Psoas muscle (tissue), 8 donors: ENCODE data around the gene GYS2. TPM values are rescaled to one million over a fixed set of nuclear protein-coding genes. Genes with fewer than 3 reads are reported as not detected.

Source experiments
- ATAC-seq, 4 donors: fragments of 200-7000 bp; cut with Tn5 transposase; one replicate each; pipeline ENCODE4 v1.9.1; 2020; ENCODE audit warnings: moderate library complexity in 3 of 4, mild to moderate bottlenecking in 2 of 4
- DNase-seq, 2 donors: peaks; one replicate each; pipeline ENCODE4 v3.0.0-alpha.2; 2020
- H3K27ac ChIP-seq: fragments of 200-600 bp; one replicate; pipeline ENCODE4 v1.8.0; 2022
- H3K27me3 ChIP-seq, 3 donors: fragments of 200-600 bp in 1 of 3; one replicate each; pipeline versions ENCODE4 v1.6.1 to v1.8.0; 2013 to 2022; ENCODE audit warnings: low read length in 2 of 3, mild to moderate bottlenecking in 2 of 3, moderate library complexity in 1 of 3; ENCODE audit not compliant: insufficient read depth in 3 of 3
- H3K36me3 ChIP-seq, 2 donors: fragments of 200-600 bp in 1 of 2; one replicate each; pipeline versions ENCODE4 v1.6.1 to v1.8.0; 2013 to 2022; ENCODE audit warnings: low read depth in 1 of 2, mild to moderate bottlenecking in 1 of 2, moderate library complexity in 1 of 2; ENCODE audit not compliant: insufficient read depth in 1 of 2
- H3K4me1 ChIP-seq: fragments of 200-600 bp; one replicate; pipeline ENCODE4 v1.8.0; 2022
- H3K4me3 ChIP-seq: fragments of 200-600 bp; one replicate; pipeline ENCODE4 v1.8.0; 2022; ENCODE audit warnings: mild to moderate bottlenecking
- H3K9me3 ChIP-seq: fragments of 200-600 bp; one replicate; pipeline ENCODE4 v1.8.0; 2022
- WGBS, 3 donors: extraction: QIAGEN DNeasy Blood & Tissue Kit; methylation state at CpG; one replicate each; pipeline versions ENCODE4 v1.1.6 to v1.1.7; 2013; 5-methylcytosine and 5-hydroxymethylcytosine counted together
- intact Hi-C, 2 donors: fragments of 100-400 bp; cut with DNase I; formaldehyde crosslinking; loops; one replicate each; pipeline versions ENCODE4 v1.11.0 to v1.14.2; 2022
- polyA plus RNA-seq, 3 donors: library from polyadenylated mRNA; stranded (reverse); fragments of 200-250 nt; gene quantifications; one replicate each; pipeline ENCODE4 v1.2.3, GENCODE V29; 2013
- total RNA-seq, 4 donors: library from RNA; stranded (reverse); fragmentation: NEBNext Ultra II Directional in 2 of 4; extraction: Animal tissue kit (Norgen Biotek cat#: 25700) in 2 of 4; gene quantifications; one replicate each; pipeline versions ENCODE4 v1.2.1 to v1.2.4, GENCODE V29; 2021 to 2023
- TF ChIP-seq, protein P1 (sequence below): fragments of 200-600 bp; IDR thresholded peaks from one replicate; pipeline ENCODE4 v1.8.0; 2022; ENCODE audit warnings: antibody characterized with exemption
- donor health status: healthy with polysubstance abuse.
- donor health status: DM: no; HTN: no; CAD: no; lungs with moderate emphysema.
- donor health status: Bipolar disorder and iron deficiency.
- donor health status: healthy.
- donor health status: DM: yes; HTN: yes; CAD: no.
- donor health status: DM: no; HTN: no; CAD: no.
- donor health status: DM: no; HTN: no; CAD: no.
- donor health status: DM: yes; HTN: yes; CAD: no.

The GYS2 gene
- total and polyA plus RNA-seq, 7 donors, result 0.03 to 0.09 TPM; not detected in 5

GRCh38 chr12:21583587-21583986, 21.1 kb downstream of the GYS2 start:
- Histone ChIP-seq H3K36me3 (no peaks in the 10 kb centered on the region), H3K4me3 (no peak overlapping the region), H3K4me1 (no peaks in the 10 kb centered on the region), H3K27ac (no peak overlapping the region), H3K9me3 (no peaks in the 10 kb centered on the region), H3K27me3 (no peaks in the 10 kb centered on the region)
- no peak for ATAC-seq
- TF ChIP-seq, protein P1, sequence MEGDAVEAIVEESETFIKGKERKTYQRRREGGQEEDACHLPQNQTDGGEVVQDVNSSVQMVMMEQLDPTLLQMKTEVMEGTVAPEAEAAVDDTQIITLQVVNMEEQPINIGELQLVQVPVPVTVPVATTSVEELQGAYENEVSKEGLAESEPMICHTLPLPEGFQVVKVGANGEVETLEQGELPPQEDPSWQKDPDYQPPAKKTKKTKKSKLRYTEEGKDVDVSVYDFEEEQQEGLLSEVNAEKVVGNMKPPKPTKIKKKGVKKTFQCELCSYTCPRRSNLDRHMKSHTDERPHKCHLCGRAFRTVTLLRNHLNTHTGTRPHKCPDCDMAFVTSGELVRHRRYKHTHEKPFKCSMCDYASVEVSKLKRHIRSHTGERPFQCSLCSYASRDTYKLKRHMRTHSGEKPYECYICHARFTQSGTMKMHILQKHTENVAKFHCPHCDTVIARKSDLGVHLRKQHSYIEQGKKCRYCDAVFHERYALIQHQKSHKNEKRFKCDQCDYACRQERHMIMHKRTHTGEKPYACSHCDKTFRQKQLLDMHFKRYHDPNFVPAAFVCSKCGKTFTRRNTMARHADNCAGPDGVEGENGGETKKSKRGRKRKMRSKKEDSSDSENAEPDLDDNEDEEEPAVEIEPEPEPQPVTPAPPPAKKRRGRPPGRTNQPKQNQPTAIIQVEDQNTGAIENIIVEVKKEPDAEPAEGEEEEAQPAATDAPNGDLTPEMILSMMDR, result no peak
- intact Hi-C loops, result no loop called here
- 76 to 84% (median 80%) methylated on average over 4 of the region's 4 CpGs for WGBS, 3 donors
- DNase-seq, result no peak

DNA sequence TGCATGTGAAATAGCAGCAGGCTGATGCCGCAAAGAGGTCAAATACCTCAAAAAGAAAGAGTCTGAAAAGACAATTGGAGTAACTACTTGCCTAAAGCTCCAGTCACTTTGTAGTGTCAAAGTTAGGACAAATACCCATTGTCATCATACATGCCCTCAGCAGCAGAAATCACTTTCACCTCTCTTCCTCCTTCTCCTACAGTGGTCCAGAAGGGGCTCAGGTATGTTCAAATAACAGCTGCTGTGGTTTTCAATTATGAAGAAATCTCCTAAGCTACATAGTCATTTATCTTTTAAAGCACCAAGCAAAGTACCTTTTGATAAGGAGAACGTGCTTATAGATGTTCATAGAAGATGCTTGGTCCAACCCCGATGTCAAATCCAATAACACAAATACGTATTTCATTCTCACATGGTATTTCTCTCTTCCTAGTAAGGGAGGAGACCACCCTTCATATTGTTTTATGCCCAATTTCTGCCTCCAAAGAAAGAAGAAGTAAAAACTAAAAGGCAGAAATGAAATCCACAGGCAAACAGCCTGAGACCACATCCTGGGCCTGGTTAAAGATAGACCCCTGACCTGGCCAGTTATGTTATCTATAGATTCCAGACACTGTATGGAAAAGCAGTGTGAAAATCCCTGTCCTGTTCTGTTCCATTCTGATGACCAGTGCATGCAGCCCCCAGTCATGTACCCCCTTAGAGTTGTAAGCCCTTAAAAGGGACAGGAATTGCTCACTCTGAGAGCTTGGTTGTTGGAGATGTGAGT, 23.7 kb downstream of the GYS2 start:
- no peak for ATAC-seq
- Histone ChIP-seq H3K9me3 (no peaks in the 10 kb centered on the region), H3K4me1 (no peaks in the 10 kb centered on the region), H3K36me3 (no peaks in the 10 kb centered on the region), H3K27me3 (no peaks in the 10 kb centered on the region), H3K27ac (no peak overlapping the region), H3K4me3 (no peak overlapping the region)
- no peak for DNase-seq
- WGBS, 3 donors, result 89 to 96% (median 90%) methylated on average over 4 of the region's 4 CpGs
- intact Hi-C loops, result no loop called here
- TF ChIP-seq, protein P1, result no peak

DNA sequence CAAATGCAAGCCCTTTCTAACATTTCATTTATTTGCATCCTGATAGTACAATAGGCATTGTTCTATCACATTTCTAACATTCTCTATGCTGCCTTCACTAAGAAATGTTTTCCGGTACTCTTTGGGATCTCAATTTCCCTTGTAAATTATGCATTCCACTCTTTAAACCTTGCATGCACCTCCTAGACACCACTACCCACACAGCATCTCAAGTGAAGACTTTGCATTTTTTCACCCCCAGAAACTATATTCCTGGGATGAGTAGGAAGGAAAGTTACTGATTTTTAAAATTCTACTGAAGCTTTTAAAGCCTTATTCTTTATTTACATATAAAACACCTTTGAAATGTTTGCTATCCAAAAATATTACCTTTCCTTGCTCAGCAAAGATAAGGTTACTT, 27.1 kb downstream of the GYS2 start:
- no peak for ATAC-seq
- intact Hi-C loops, result no loop called here
- Histone ChIP-seq H3K4me1 (no peaks in the 10 kb centered on the region), H3K36me3 (no peaks in the 10 kb centered on the region), H3K27ac (no peak overlapping the region), H3K9me3 (no peaks in the 10 kb centered on the region), H3K4me3 (no peak overlapping the region), H3K27me3 (no peaks in the 10 kb centered on the region)
- TF ChIP-seq, protein P1, result no peak
- WGBS, 3 donors, result 51 to 82% (median 78%) methylated on average over 1 of the region's 1 CpG
- DNase-seq, result no peak

DNA sequence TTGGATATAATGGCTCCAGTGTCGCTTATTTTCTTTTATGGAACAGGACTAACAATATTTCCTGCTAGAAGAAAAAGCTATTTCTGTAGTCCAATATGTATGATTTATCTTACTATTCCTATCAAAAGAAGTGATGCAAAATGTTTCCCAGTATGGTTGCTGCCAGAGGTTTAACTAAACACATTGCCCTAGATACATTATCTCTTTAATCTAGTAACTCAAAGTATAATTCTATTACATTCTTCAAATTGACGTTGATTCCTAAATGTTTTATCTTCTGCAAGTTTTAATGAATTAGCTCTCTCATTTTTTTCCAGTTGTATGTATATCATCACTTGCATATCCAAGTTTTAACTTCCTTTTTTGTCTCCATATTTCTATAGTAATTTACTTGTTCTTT, 28.2 kb downstream of the GYS2 start:
- no peak overlapping the region for H3K4me3 ChIP-seq
- H3K36me3 ChIP-seq, result no peaks in the 10 kb centered on the region
- DNase-seq (no peak), ATAC-seq (no peak)
- no peak overlapping the region for H3K27ac ChIP-seq
- TF ChIP-seq, protein P1, result no peak
- no peaks in the 10 kb centered on the region for H3K4me1 ChIP-seq
- no peaks in the 10 kb centered on the region for H3K27me3 ChIP-seq
- 90 to 92% (median 91%) methylated on average over 2 of the region's 2 CpGs for WGBS, 3 donors
- intact Hi-C loops, result no loop called here
- no peaks in the 10 kb centered on the region for H3K9me3 ChIP-seq
